Stimulated activated CD4-positive, alpha-beta T cell treated with anti-CD3 and anti-CD28 coated beads, Interleukin-12 subunit alpha, Interleukin-12 subunit beta, amount 100 ng/mL, for 48 hours (primary cell): ENCODE results near the gene KAZN.

Experiments
- DNase-seq, 3 donors: peaks; one replicate each; pipeline ENCODE4 v3.0.0-alpha.2; 2020; ENCODE audit warnings: low read depth in 2 of 3, low spot score in 1 of 3

The KAZN gene

GRCh38 chr1:15064217-15064929 is 465.9 kb downstream of the KAZN start:
- no peak for DNase-seq

- DNase-seq, result no peak
Observed at GRCh38 chr1:15065291-15065690, 466.8 kb downstream of the KAZN start.

GRCh38 chr1:15065736-15066135 is 467.3 kb downstream of the KAZN start:
- DNase-seq, result no peak

GRCh38 chr1:15066191-15066590 is 467.7 kb downstream of the KAZN start:
- no peak for DNase-seq

- no peak for DNase-seq
Observed at GRCh38 chr1:15067148-15067547, 468.7 kb downstream of the KAZN start.

GRCh38 chr1:15068152-15068551 is 469.7 kb downstream of the KAZN start:
- DNase-seq, result no peak

- no peak for DNase-seq
Observed at GRCh38 chr1:15068997-15069396, 470.5 kb downstream of the KAZN start.

- no peak for DNase-seq
Observed at GRCh38 chr1:15070145-15070748, 471.8 kb downstream of the KAZN start.

GRCh38 chr1:15071936-15072335 is 473.5 kb downstream of the KAZN start:
- DNase-seq, result no peak

- DNase-seq, result no peak
Observed at GRCh38 chr1:15073799-15074308, 475.4 kb downstream of the KAZN start.

- no peak for DNase-seq
Observed at GRCh38 chr1:15075175-15075574, 476.7 kb downstream of the KAZN start.

GRCh38 chr1:15075817-15076216 is 477.3 kb downstream of the KAZN start:
- DNase-seq, result no peak

- no peak for DNase-seq
Observed at GRCh38 chr1:15076807-15077206, 478.3 kb downstream of the KAZN start.

- no peak for DNase-seq
Observed at GRCh38 chr1:15077384-15077783, 478.9 kb downstream of the KAZN start.

- DNase-seq, result no peak
Observed at GRCh38 chr1:15080328-15081007, 482.0 kb downstream of the KAZN start.

GRCh38 chr1:15081102-15081501 is 482.6 kb downstream of the KAZN start:
- DNase-seq, result no peak

- no peak for DNase-seq
Observed at GRCh38 chr1:15083578-15083977, 485.1 kb downstream of the KAZN start.

- DNase-seq, result no peak
Observed at GRCh38 chr1:15088281-15088971, 489.9 kb downstream of the KAZN start.

GRCh38 chr1:15089258-15089992 is 490.9 kb downstream of the KAZN start:
- no peak for DNase-seq

GRCh38 chr1:15090373-15090772 is 491.9 kb downstream of the KAZN start:
- no peak for DNase-seq

GRCh38 chr1:15094056-15094455 is 495.6 kb downstream of the KAZN start:
- DNase-seq, result no peak
